ENCODE results near the gene LYPD4.

The LYPD4 gene

GRCh38 chr19:41872775-41873647, 28.5 kb upstream of the LYPD4 start:
- DNase-seq: peak; percentile 33

- no peak for DNase-seq
Observed at GRCh38 chr19:41872384-41872774, 27.9 kb upstream of the LYPD4 start.

GRCh38 chr19:41871573-41872383, 27.3 kb upstream of the LYPD4 start:
- DNase-seq: no peak

GRCh38 chr19:41870401-41870873, 26.0 kb upstream of the LYPD4 start:
- DNase-seq: no peak

- DNase-seq: no peak
Observed at GRCh38 chr19:41869374-41869955, 25.0 kb upstream of the LYPD4 start.

- no peak for DNase-seq
Observed at GRCh38 chr19:41868989-41869300, 24.5 kb upstream of the LYPD4 start.

GRCh38 chr19:41868120-41868988, 23.9 kb upstream of the LYPD4 start:
- no peak for DNase-seq

GRCh38 chr19:41866284-41866683, 21.8 kb upstream of the LYPD4 start:
- DNase-seq: no peak

- DNase-seq: no peak
Observed at GRCh38 chr19:41864374-41864773, 19.9 kb upstream of the LYPD4 start.

- DNase-seq: no peak
Observed at GRCh38 chr19:41863209-41863931, 18.9 kb upstream of the LYPD4 start.

GRCh38 chr19:41862445-41862986, 18.0 kb upstream of the LYPD4 start:
- DNase-seq: no peak

GRCh38 chr19:41861846-41862245, 17.4 kb upstream of the LYPD4 start:
- DNase-seq: no peak

- no peak for DNase-seq
Observed at GRCh38 chr19:41861116-41861768, 16.8 kb upstream of the LYPD4 start.

GRCh38 chr19:41860419-41861115, 16.1 kb upstream of the LYPD4 start:
- no peak for DNase-seq

- peak; percentile 97 for DNase-seq
Observed at GRCh38 chr19:41859618-41860418, 15.3 kb upstream of the LYPD4 start, which contains the start of gene RPS19. Gene RPS19 (plus strand): TSS chr19:41860255. CDS start chr19:41860775, 520 bp downstream.

- DNase-seq: no peak
Observed at GRCh38 chr19:41859213-41859617, 14.7 kb upstream of the LYPD4 start.

GRCh38 chr19:41853768-41854167, 9.3 kb upstream of the LYPD4 start:
- DNase-seq: no peak

- DNase-seq: no peak
Observed at GRCh38 chr19:41853344-41853743, 8.9 kb upstream of the LYPD4 start.

GRCh38 chr19:41851456-41851855, 7.0 kb upstream of the LYPD4 start:
- DNase-seq: no peak

All from kidney glomerular epithelial cell (primary cell).